H1 (cell line): Measurements from ENCODE around the gene PLPPR1. TPM values are rescaled to one million over a fixed set of nuclear protein-coding genes. Genes with fewer than 3 reads are reported as not detected.

Experiments
- CTCF ChIA-PET: fragments of 300-600 bp; sonication (Branson Sonifier 250); formaldehyde crosslinking; loops from one replicate; lab custom pipeline; 2021; ENCODE audit not compliant: partially characterized antibody; lab: Charles Lee
- POLR2A ChIA-PET: fragments of 300-600 bp; sonication (Branson Sonifier 250); formaldehyde crosslinking; loops from one replicate; lab custom pipeline; 2021; ENCODE audit warnings: inconsistent platforms; ENCODE audit not compliant: partially characterized antibody; lab: Charles Lee
- DNase-seq, 2 experiments: peaks; one replicate each; pipeline versions ENCODE4 v3.0.0 to v3.0.0-alpha.2; 2010 to 2022; ENCODE audit warnings: low spot score in 2 of 2, low read depth in 1 of 2, mixed read lengths in 1 of 2
- FAIRE-seq: peaks from 2 replicates; lab custom pipeline; 2011; peaks lifted over from hg19 to GRCh38; lab: Jason Lieb, UNC
- H2AFZ ChIP-seq: 2 replicates; pipeline ENCODE4 v1.8.1; 2012; ENCODE audit warnings: low read length, inconsistent platforms
- H2AK5ac ChIP-seq: 2 replicates; pipeline ENCODE4 v1.6.1; 2013; ENCODE audit warnings: low read depth, low read length
- H2BK120ac ChIP-seq: replicated peaks from 2 replicates; pipeline ENCODE3; 2013; ENCODE audit warnings: low read depth, low read length, inconsistent platforms
- H2BK12ac ChIP-seq: 2 replicates; pipeline ENCODE4 v1.6.1; 2013; ENCODE audit warnings: low read depth, low read length
- H2BK15ac ChIP-seq: 2 replicates; pipeline ENCODE4 v1.6.1; 2013; ENCODE audit warnings: low read length
- H2BK20ac ChIP-seq: 2 replicates; pipeline ENCODE4 v1.6.1; 2013; ENCODE audit warnings: low read length
- H2BK5ac ChIP-seq: 2 replicates; pipeline ENCODE4 v1.6.1; 2013; ENCODE audit warnings: low read depth, low read length
- H3K14ac ChIP-seq: 2 replicates; pipeline ENCODE4 v1.6.1; 2013; ENCODE audit warnings: inconsistent platforms; ENCODE audit not compliant: insufficient read length
- H3K18ac ChIP-seq: 2 replicates; pipeline ENCODE4 v1.6.1; 2013; ENCODE audit warnings: low read length; ENCODE audit errors: extremely low read depth
- H3K23ac ChIP-seq: 2 replicates; pipeline ENCODE4 v1.6.1; 2013; ENCODE audit warnings: inconsistent platforms; ENCODE audit not compliant: insufficient read length
- H3K23me2 ChIP-seq: 2 replicates; pipeline ENCODE4 v1.6.1; 2013; ENCODE audit warnings: low read depth, low read length
- H3K27ac ChIP-seq: 2 replicates; pipeline ENCODE4 v1.6.1; 2011; ENCODE audit warnings: low read depth, low read length, inconsistent platforms
- H3K27me3 ChIP-seq, 4 experiments: replicated peaks in 1 of 4; 1 replicate in 1 of 4; 2 replicates in 3 of 4; pipeline versions ENCODE4 v1.6.1 to v1.8.1; 2011 to 2013; ENCODE audit warnings: low read length in 3 of 4, mild to moderate bottlenecking in 3 of 4, inconsistent platforms in 2 of 4, mixed read lengths in 2 of 4, moderate library complexity in 1 of 4; ENCODE audit not compliant: control insufficient read depth in 3 of 4, insufficient read depth in 3 of 4; ENCODE audit errors: extremely low read depth in 1 of 4
- H3K36me3 ChIP-seq, 4 experiments: 2 replicates each; pipeline versions ENCODE4 v1.6.1 to v1.8.1; 2011 to 2013; ENCODE audit warnings: mild to moderate bottlenecking in 4 of 4, low read length in 3 of 4, moderate library complexity in 2 of 4, control low read depth in 1 of 4, inconsistent platforms in 1 of 4; ENCODE audit not compliant: insufficient read depth in 4 of 4, control insufficient read depth in 2 of 4
- H3K4ac ChIP-seq: replicated peaks from 2 replicates; pipeline ENCODE3; 2013; ENCODE audit warnings: low read length, low read depth, mixed read lengths, inconsistent platforms; ENCODE audit not compliant: insufficient read length
- H3K4me1 ChIP-seq, 4 experiments: replicated peaks in 1 of 4; 1 replicate in 1 of 4; 2 replicates in 3 of 4; pipeline versions ENCODE4 v1.6.1 to v1.8.1; 2011 to 2013; ENCODE audit warnings: low read length in 3 of 4, inconsistent platforms in 2 of 4, mixed read lengths in 1 of 4; ENCODE audit not compliant: insufficient read depth in 4 of 4, control insufficient read depth in 3 of 4
- H3K4me2 ChIP-seq, 2 experiments: 2 replicates each; pipeline versions ENCODE4 v1.6.1 to v1.8.1; 2011 to 2013; ENCODE audit warnings: low read depth in 2 of 2, low read length in 2 of 2, control low read depth in 1 of 2, inconsistent platforms in 1 of 2, mild to moderate bottlenecking in 1 of 2; ENCODE audit not compliant: insufficient read depth in 1 of 2
- H3K4me3 ChIP-seq, 4 experiments: fragments of 200-600, 300-600 bp in 1 of 4; sonication (generic), shearing (Covaris generic), sonication (Bioruptor Twin) in 1 of 4; 2 replicates each; pipeline versions ENCODE4 v1.5.1 to v1.8.1; 2011 to 2016; ENCODE audit warnings: low read length in 4 of 4, low read depth in 3 of 4, control low read depth in 2 of 4, inconsistent platforms in 2 of 4, mild to moderate bottlenecking in 2 of 4, mixed read lengths in 1 of 4, moderate library complexity in 1 of 4; ENCODE audit not compliant: insufficient read depth in 2 of 4; ENCODE audit errors: extremely low read depth in 1 of 4
- H3K56ac ChIP-seq: replicated peaks from 2 replicates; pipeline ENCODE3; 2013; ENCODE audit warnings: low read depth, mild to moderate bottlenecking, mixed read lengths, low read length, inconsistent platforms; ENCODE audit not compliant: insufficient read length
- H3K79me1 ChIP-seq: 2 replicates; pipeline ENCODE4 v1.6.1; 2013; ENCODE audit warnings: low read depth, low read length, control low read depth
- H3K79me2 ChIP-seq, 2 experiments: 2 replicates each; pipeline versions ENCODE4 v1.6.1 to v1.8.1; 2012 to 2013; ENCODE audit warnings: low read length in 2 of 2, mild to moderate bottlenecking in 2 of 2, inconsistent platforms in 1 of 2; ENCODE audit not compliant: insufficient read depth in 2 of 2, control insufficient read depth in 1 of 2
- H3K9ac ChIP-seq, 4 experiments: replicated peaks in 1 of 4; 1 replicate in 1 of 4; 2 replicates in 3 of 4; pipeline versions ENCODE4 v1.6.1 to v1.8.1; 2011 to 2013; ENCODE audit warnings: low read depth in 3 of 4, low read length in 3 of 4, control low read depth in 2 of 4, mild to moderate bottlenecking in 2 of 4, moderate library complexity in 2 of 4, inconsistent platforms in 1 of 4; ENCODE audit errors: extremely low read depth in 1 of 4
- H3K9me3 ChIP-seq, 2 experiments: 2 replicates each; pipeline versions ENCODE4 v1.6.1 to v1.8.1; 2012 to 2013; ENCODE audit warnings: mild to moderate bottlenecking in 2 of 2, moderate library complexity in 2 of 2, control low read depth in 1 of 2, inconsistent platforms in 1 of 2, low read depth in 1 of 2, low read length in 1 of 2, mixed read lengths in 1 of 2; ENCODE audit not compliant: insufficient read depth in 2 of 2
- H4K20me1 ChIP-seq, 2 experiments: replicated peaks in 1 of 2; 2 replicates each; pipeline versions ENCODE3 to v1.8.1; 2011 to 2013; ENCODE audit warnings: inconsistent platforms in 2 of 2, low read length in 2 of 2, mild to moderate bottlenecking in 1 of 2; ENCODE audit not compliant: insufficient read depth in 2 of 2, control insufficient read depth in 1 of 2
- H4K5ac ChIP-seq: 2 replicates; pipeline ENCODE4 v1.6.1; 2013; ENCODE audit warnings: low read length, low read depth, mixed read lengths, inconsistent platforms; ENCODE audit not compliant: insufficient read length
- H4K8ac ChIP-seq: 2 replicates; pipeline ENCODE4 v1.8.0; 2013; ENCODE audit warnings: mild to moderate bottlenecking, moderate library complexity, low read length, inconsistent platforms; ENCODE audit not compliant: insufficient read depth; ENCODE audit errors: extremely low read depth
- H4K91ac ChIP-seq: replicated peaks from 2 replicates; pipeline ENCODE3; 2013; ENCODE audit warnings: low read length, mixed read lengths, inconsistent platforms; ENCODE audit not compliant: insufficient read length
- CREB1 ChIP-seq: IDR thresholded peaks from 2 replicates; pipeline ENCODE4 v1.6.1; 2012; ENCODE audit warnings: inconsistent platforms
- EGR1 ChIP-seq: IDR thresholded peaks from 2 replicates; pipeline ENCODE4 v1.6.1; 2011; ENCODE audit warnings: low read depth, low read length, borderline replicate concordance
- RAD21 ChIP-seq, 2 experiments: IDR thresholded peaks in 1 of 2; conservative IDR thresholded peaks in 1 of 2; 2 replicates each; pipeline ENCODE4 v1.6.1; 2011; ENCODE audit warnings: low read depth in 2 of 2, low read length in 2 of 2, improper control_type of control experiment in 1 of 2, inconsistent platforms in 1 of 2, mild to moderate bottlenecking in 1 of 2, moderate library complexity in 1 of 2
- SIN3A ChIP-seq, 2 experiments: IDR thresholded peaks in 1 of 2; conservative IDR thresholded peaks in 1 of 2; 2 replicates each; pipeline ENCODE4 v1.6.1; 2011 to 2012; ENCODE audit warnings: low read length in 2 of 2, improper control_type of control experiment in 1 of 2, low read depth in 1 of 2, mild to moderate bottlenecking in 1 of 2
- SIX5 ChIP-seq: IDR thresholded peaks from 2 replicates; pipeline ENCODE4 v1.6.1; 2011; ENCODE audit warnings: mild to moderate bottlenecking, low read depth, low read length
- TBP ChIP-seq: IDR thresholded peaks from 2 replicates; pipeline ENCODE4 v1.6.1; 2011; ENCODE audit warnings: low read depth, low read length, improper control_type of control experiment
- YY1 ChIP-seq: IDR thresholded peaks from 2 replicates; pipeline ENCODE4 v1.6.1; 2011; ENCODE audit warnings: low read depth, mild to moderate bottlenecking, low read length
- polyA plus RNA-seq, 7 experiments: library from polyadenylated mRNA; depleted of rRNA in 3 of 7; stranded (reverse) in 5 of 7; unstranded in 2 of 7; fragments of >200 nt in 5 of 7; fragments of 200-250 nt in 2 of 7; gene quantifications; 1 replicate in 5 of 7; 2 replicates in 1 of 7; 4 replicates in 1 of 7; pipeline versions ENCODE4 v1.2.1 to v1.2.3, GENCODE V29; 2011 to 2013; ENCODE audit warnings: missing spikeins in 2 of 7, mixed read lengths in 2 of 7
- total RNA-seq: library from RNA; stranded (reverse); fragmentation: NEBNext Ultra II Directional; extraction: Animal tissue kit (Norgen Biotek cat#: 25700); gene quantifications from 2 replicates; pipeline ENCODE4 v1.2.1, GENCODE V29; 2021

The PLPPR1 gene
- total and polyA plus RNA-seq, 2 of the 8 experiments (the other 6 are each of a cell fraction or from before 2014, with no cell fraction given): 1.4 to 1.8 TPM

GRCh38 chr9:101265261-101265660 is 236.7 kb downstream of the PLPPR1 start:
- no peak overlapping the region for H4K91ac ChIP-seq
- H3K36me3 ChIP-seq: no peaks in the 10 kb centered on the region
- FAIRE-seq: no peak

More at GRCh38 chr9:101265261-101265660, 236.7 kb downstream of the PLPPR1 start:
- H3K23me2 ChIP-seq: no peaks in the 10 kb centered on the region
- H2BK5ac ChIP-seq: no peak overlapping the region
- H3K79me1 ChIP-seq: no peaks in the 10 kb centered on the region
- no peak overlapping the region for H2AFZ ChIP-seq
- no peaks in the 10 kb centered on the region for H3K79me2 ChIP-seq
- peaks cover 4 to 8% (median 5%) of the 10 kb centered on the region in 4 experiments; a peak in 6 of 7 replicates for H3K4me1 ChIP-seq
- H3K4me2 ChIP-seq: no peak overlapping the region
- ChIA-PET POLR2A (no interaction called here), CTCF (interaction anchor here (0.9 to 1.3 kb wide), 3 partner anchors 9 to 46 kb away, joined by 3 to 4 read pairs (median 3); no protein-coding TSS in a partner anchor)
- no peaks in the 10 kb centered on the region for H4K20me1 ChIP-seq
- H3K18ac ChIP-seq: no peak overlapping the region
- H2BK120ac ChIP-seq: no peak overlapping the region
- H2BK12ac ChIP-seq: no peak overlapping the region
- H2BK15ac ChIP-seq: no peak overlapping the region
- H3K27ac ChIP-seq: no peak overlapping the region
- peak overlapping the region; percentile 8 for H3K14ac ChIP-seq
- no peak overlapping the region for H3K9ac ChIP-seq
- no peak overlapping the region for H3K4me3 ChIP-seq
- no peak overlapping the region for H2BK20ac ChIP-seq
- TF ChIP-seq RAD21 (IDR thresholded peaks at IDR 0.05 in 1 of 2, conservative IDR thresholded peaks at IDR 0.05 in 1 of 2; ENCODE audit: low read depth in 2 of 2, low read length in 2 of 2) (no peak), CREB1 (no peak), SIX5 (no peak), YY1 (no peak), EGR1 (no peak), TBP (no peak), SIN3A (conservative IDR thresholded peaks at IDR 0.05 in 1 of 2, IDR thresholded peaks at IDR 0.05 in 1 of 2; ENCODE audit: low read depth in 1 of 2, low read length in 2 of 2) (no peak)
- H3K4ac ChIP-seq: no peak overlapping the region
- H3K27me3 ChIP-seq: no peaks in the 10 kb centered on the region
- no peak overlapping the region for H3K56ac ChIP-seq
- no peak overlapping the region for H2AK5ac ChIP-seq
- no peak overlapping the region for H3K23ac ChIP-seq
- H4K5ac ChIP-seq: no peak overlapping the region
- H4K8ac ChIP-seq: no peak overlapping the region
- no peaks in the 10 kb centered on the region for H3K9me3 ChIP-seq
- no peak for DNase-seq
